Measurements from ENCODE around the gene CILP. TPM values are rescaled to one million over a fixed set of nuclear protein-coding genes. Genes with fewer than 3 reads are reported as not detected.
"Not testable (repeated sequence)": the region's sequence is repeated elsewhere in the genome, so short reads cannot be mapped to it uniquely, and the experiment has no call there.

The CILP gene
- total RNA-seq, 1 donor from 2014 or later = 27.3 TPM

- DNase-seq (ENCODE audit: low spot score) = peak; percentile 76
Measured at GRCh38 chr15:65194826-65195547, 16.3 kb downstream of the CILP start.

- DNase-seq (ENCODE audit: low spot score) = peak; percentile 45
Measured at GRCh38 chr15:65192016-65192415, 19.3 kb downstream of the CILP start.

GRCh38 chr15:65189102-65189740 is 22.1 kb downstream of the CILP start:
- DNase-seq (ENCODE audit: low spot score) = no peak

- DNase-seq (ENCODE audit: low spot score) = peak; percentile 57
Measured at GRCh38 chr15:65188472-65188871, 22.8 kb downstream of the CILP start.

GRCh38 chr15:65184868-65185717 is 26.2 kb downstream of the CILP start, which contains the start of gene CLPX:
Gene CLPX, minus strand, starts transcription at chr15:65185342. Its CDS starts 189 bp downstream, at chr15:65185153.
- peak; percentile 95 for DNase-seq (ENCODE audit: low spot score)

- no peak for DNase-seq (ENCODE audit: low spot score)
Measured at GRCh38 chr15:65184305-65184867, 26.9 kb downstream of the CILP start.

- no peak for DNase-seq (ENCODE audit: low spot score)
Measured at GRCh38 chr15:65183865-65184159, 27.5 kb downstream of the CILP start.

GRCh38 chr15:65182538-65182937 is 28.7 kb downstream of the CILP start:
- DNase-seq (ENCODE audit: low spot score) = no peak

- not testable (repeated sequence) for DNase-seq (ENCODE audit: low spot score)
Measured at GRCh38 chr15:65181582-65182353, 29.5 kb downstream of the CILP start.

GRCh38 chr15:65180167-65180566 is 31.1 kb downstream of the CILP start:
- DNase-seq (ENCODE audit: low spot score) = no peak

- DNase-seq (ENCODE audit: low spot score) = no peak
Measured at GRCh38 chr15:65177901-65178300, 33.4 kb downstream of the CILP start.

- no peak for DNase-seq (ENCODE audit: low spot score)
Measured at GRCh38 chr15:65176056-65176455, 35.2 kb downstream of the CILP start.

- no peak for DNase-seq (ENCODE audit: low spot score)
Measured at GRCh38 chr15:65175511-65175910, 35.8 kb downstream of the CILP start.

- DNase-seq (ENCODE audit: low spot score) = no peak
Measured at GRCh38 chr15:65174509-65174908, 36.8 kb downstream of the CILP start.

- no peak for DNase-seq (ENCODE audit: low spot score)
Measured at GRCh38 chr15:65172531-65172930, 38.7 kb downstream of the CILP start.

GRCh38 chr15:65171428-65171827 is 39.8 kb downstream of the CILP start:
- no peak for DNase-seq (ENCODE audit: low spot score)

GRCh38 chr15:65165875-65166274 is 45.4 kb downstream of the CILP start:
- no peak for DNase-seq (ENCODE audit: low spot score)

GRCh38 chr15:65164139-65164538 is 47.1 kb downstream of the CILP start:
- DNase-seq (ENCODE audit: low spot score) = no peak

GRCh38 chr15:65163041-65163440 is 48.2 kb downstream of the CILP start:
- DNase-seq (ENCODE audit: low spot score) = no peak

- no peak for DNase-seq (ENCODE audit: low spot score)
Measured at GRCh38 chr15:65156692-65157091, 54.6 kb downstream of the CILP start.

- DNase-seq (ENCODE audit: low spot score) = no peak
Measured at GRCh38 chr15:65154720-65155119, 56.6 kb downstream of the CILP start.
